Stimulated activated CD8-positive, alpha-beta memory T cell treated with anti-CD3 and anti-CD28 coated beads, Interleukin-12 subunit alpha, Interleukin-12 subunit beta, amount 100 ng/mL, for 24 hours (primary cell): ENCODE data around the gene MRAP.

Experiments
- DNase-seq: peaks from one replicate; pipeline ENCODE4 v3.0.0-alpha.2; 2020; ENCODE audit errors: extremely low read depth

Gene MRAP

GRCh38 chr21:32322676-32323075 lies 24.0 kb downstream of the MRAP start:
- no peak for DNase-seq

DNA sequence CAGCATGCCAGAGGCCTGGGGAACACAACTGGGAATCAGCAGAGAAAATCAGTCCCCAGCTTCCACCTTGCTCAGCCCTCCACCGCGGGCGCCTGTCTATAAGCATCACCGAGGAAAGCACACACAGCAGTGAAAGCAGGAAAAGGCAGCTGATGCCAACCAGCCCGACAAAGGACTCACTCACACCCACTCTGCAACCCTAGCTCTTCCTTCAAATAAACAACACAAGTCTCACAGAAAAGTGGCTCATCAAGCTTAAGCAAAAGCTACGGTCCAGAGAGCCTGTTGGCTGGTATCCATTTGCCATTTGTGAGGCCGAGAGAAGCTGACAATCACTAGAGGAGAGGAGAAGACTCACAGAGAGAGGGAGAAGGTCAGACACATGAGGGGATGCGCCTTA lies 27.1 kb downstream of the MRAP start:
- no peak for DNase-seq

GRCh38 chr21:32328595-32328994 lies 29.9 kb downstream of the MRAP start:
- no peak for DNase-seq

DNA sequence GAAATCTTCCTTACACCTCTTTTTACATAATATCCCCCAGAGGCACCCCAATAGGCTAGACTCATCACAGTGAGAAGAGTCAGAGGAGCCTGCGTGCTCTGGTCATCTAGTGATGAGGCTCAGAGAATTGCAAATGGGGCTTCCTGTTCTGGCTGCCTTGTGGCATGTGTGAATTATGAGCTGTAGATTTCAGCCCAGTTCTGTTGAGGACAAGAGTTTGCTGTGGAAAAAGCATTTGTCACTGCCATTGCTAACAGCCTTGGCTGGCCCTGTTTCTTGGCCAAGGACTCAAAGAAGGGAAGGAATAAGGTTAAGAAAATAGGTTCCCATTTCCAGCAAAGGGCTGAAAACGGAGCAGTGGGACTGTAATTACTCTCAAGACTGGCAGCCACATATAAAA lies 30.7 kb downstream of the MRAP start:
- no peak for DNase-seq

DNA sequence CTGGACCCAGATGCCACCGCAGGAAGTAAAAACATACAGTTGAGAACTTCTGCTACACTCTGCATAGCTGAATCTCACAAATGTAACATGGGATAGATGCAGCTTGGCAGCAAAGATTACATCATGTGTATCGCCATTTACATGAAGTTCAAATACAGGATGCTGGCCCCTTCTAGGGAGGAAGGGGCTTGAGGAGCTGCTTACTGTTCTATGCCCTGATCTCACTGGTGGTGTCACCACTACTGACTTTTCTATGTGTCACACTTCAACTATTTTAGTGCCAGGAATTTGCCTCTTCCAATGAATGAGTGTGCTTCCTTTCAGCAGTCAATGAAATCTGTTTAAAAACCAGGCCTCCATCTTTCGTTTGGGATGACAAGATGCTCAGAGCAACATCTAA lies 31.1 kb downstream of the MRAP start:
- DNase-seq = no peak

DNA sequence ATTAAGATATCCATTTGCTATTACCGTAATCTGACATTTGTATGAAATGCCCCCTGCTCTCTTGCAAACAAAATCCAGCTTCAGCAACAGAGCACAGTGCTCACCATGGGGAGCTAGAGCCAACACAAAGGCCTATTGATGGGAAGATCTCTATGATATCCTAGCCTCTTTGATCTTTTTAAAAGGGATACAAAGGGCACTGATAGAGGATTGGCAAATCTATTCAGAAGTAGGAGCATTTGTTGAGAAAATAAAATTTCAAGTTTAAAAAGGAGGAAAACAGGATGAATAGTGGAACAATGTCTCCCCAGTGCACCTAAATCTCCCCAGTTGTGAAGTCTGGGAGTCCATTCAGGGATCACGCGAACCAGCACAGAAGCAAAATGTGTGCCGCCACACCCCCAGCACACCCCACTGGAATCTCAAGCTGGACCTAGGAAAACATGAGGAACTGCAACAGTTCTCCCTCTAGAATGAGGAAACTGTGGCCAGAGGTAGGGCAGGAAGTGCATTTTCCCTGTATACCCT lies 32.2 kb downstream of the MRAP start:
- DNase-seq = no peak

DNA sequence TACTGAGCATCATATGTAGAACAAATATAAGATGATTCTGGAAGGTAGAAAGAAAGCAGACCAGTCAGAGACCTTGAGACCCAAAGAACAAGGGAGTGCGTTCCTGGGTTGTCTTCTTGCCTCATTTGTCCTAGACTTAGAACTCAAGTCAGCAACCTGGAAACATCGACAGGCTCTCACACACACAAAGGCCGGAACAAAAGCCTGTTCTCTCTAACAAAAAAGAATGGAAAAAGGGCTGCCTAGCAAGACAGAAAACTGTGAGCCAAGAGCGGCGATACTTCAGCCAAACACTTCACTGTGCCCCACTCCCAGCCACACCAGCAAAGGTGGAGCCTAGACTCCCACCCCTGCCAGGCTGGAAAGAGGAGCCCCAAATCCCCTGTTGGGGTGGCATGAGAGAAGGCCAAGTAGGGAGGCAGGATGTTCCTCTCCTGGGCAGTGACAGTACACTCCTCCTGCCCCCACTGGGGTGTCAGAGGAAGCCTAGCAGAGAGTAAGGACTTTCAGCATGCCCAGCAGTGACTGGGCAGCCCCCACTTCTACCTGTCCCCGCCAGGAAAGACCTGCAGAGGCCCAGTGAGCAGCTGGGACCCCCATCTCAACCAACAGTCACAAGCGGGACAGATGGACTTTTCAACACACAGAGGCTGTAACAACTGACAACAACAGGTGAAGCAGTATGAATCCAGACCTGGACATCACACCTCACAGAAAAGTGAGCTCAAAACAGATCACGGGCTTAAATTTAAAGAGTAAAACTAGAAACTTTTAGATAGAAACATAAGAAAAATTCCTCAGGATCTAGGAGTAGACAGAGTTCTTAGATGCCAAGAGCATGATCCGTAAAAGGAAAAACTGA lies 33.0 kb downstream of the MRAP start:
- no peak for DNase-seq

- no peak for DNase-seq
These were observed 33.9 kb downstream of the MRAP start for GRCh38 chr21:32332463-32332951.

DNA sequence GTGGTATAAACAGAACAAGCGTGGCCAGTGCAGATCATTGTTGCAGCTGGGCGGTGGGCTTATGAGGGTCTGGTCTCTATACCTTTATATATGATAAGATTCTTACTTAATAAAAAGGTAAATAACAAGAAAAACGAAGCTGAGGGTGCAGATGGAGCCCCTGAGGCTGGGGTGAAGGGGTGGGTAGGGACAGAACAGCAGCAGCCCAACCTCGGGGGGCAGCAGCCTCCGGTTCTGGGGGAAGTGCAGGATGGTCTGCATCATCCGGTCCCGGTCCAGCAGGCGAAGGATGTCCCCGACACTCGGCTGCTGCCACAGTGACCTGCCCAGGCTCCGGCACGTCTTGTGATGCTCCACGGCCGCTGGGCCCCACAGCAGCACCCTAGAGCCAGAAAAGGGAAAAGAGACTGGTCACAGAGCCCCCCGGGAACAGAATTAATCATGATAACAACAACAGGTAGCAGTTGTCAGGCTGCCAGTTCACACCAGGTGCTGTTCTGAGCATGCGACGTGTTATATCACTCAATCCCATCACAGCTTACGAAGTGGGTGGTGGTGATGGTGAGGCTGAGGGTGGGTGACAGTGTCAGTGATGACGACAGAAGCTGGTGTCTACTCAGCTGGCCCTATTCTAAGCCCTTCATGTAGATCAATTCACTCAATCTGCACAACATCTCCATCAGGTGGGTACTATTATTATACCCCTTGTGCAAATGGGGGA lies 35.5 kb downstream of the MRAP start:
- DNase-seq = no peak

- no peak for DNase-seq
These were observed 36.4 kb downstream of the MRAP start for GRCh38 chr21:32334980-32335531.

DNA sequence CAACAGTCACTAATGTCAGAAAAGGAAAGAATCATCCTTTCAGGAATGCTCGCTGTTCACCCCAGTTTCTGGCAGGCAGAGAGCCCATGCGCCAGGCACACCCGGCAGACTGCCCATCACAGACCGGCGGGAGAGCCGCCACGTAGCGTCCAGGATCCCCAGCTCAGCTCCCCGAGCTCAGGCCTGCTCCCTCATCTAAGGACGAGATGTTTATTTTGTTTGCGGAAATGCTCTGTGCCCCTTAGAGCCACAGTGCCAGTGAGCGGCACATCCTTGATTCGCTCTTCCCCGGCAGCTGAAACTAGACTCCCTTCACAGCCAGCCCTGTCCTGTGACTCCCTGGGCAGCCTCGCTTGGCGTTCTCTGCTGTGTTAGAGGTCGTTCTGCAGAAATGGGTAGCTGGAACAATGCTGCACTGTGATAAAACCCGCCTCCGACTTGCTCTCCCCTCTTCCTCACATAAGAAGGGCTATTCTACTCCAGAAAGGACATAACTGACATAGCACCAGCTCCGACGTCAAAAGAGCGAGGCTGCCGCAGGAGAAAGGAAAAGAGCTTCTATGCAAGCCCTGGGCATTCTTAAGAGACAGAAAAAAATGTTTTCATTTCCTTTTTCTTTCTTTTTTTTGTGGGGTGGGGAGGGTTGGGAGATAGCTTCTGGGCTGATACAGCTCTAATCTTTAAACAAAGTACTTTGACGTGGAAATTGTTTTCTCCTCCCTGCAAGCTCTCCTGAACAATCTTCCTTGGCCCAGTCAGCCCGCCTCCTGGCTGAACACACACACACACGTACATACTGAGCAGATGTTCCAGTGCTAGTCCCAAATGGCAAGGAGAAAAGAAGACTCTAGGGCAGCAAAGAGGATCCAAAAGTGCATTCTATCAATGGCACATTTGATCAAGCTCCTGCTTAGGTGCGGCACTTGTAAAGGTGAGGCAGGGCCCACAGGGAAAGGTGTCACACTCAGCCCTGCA lies 37.2 kb downstream of the MRAP start:
- no peak for DNase-seq

- no peak for DNase-seq
These were observed 38.1 kb downstream of the MRAP start for GRCh38 chr21:32336711-32337110.

DNA sequence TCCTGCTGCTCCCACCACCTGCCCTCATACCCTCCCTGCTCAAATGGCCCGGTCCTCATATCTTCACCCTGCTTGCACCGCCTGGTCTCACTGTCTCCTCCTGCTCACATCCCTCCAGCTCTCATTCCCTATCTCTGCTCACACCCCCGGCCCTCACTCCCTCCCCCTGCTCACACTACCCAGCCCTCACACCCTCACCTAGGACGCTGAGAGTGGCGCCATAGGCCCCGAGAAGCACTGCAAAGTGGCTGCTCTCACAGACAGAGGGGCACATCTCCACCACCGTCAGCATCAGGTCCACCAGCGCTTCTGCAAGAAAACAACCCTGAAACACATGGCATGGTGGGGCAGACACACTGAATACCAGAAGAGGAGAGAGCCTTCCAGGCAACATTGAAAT lies 38.6 kb downstream of the MRAP start:
- no peak for DNase-seq

DNA sequence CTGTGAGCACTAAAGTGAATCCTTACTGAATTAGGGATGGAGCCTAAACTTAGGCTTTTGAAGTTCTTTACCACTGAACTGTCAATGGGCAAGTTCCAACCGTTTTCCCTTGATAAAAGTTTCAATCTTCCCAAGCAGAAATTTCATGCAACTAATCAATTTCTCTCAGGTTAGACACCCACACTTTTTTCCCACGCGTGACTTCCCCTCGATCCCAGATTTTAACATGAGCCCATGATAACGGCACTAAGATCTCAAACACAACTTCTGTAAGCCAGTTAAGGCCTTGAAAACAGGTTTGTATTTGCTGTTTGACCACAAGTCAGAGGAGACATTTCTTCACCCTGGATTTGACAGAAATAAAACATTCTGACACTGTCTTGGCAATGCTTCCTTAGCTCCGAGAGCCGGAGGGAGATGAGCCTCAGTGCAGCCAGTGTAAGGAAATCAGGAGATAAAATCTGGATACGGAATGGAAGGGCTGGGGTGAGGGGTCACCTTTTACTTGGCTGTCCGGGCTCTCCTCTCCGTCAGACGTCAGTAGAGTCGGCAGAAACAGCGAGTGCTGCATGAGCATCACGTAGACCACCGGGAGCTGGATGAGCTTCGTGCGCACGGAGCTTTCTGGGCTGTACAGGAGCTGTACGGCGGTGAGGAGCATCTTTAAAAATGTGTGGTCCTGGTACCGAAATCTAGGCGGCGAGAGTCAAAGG lies 39.7 kb downstream of the MRAP start:
- DNase-seq = no peak

DNA sequence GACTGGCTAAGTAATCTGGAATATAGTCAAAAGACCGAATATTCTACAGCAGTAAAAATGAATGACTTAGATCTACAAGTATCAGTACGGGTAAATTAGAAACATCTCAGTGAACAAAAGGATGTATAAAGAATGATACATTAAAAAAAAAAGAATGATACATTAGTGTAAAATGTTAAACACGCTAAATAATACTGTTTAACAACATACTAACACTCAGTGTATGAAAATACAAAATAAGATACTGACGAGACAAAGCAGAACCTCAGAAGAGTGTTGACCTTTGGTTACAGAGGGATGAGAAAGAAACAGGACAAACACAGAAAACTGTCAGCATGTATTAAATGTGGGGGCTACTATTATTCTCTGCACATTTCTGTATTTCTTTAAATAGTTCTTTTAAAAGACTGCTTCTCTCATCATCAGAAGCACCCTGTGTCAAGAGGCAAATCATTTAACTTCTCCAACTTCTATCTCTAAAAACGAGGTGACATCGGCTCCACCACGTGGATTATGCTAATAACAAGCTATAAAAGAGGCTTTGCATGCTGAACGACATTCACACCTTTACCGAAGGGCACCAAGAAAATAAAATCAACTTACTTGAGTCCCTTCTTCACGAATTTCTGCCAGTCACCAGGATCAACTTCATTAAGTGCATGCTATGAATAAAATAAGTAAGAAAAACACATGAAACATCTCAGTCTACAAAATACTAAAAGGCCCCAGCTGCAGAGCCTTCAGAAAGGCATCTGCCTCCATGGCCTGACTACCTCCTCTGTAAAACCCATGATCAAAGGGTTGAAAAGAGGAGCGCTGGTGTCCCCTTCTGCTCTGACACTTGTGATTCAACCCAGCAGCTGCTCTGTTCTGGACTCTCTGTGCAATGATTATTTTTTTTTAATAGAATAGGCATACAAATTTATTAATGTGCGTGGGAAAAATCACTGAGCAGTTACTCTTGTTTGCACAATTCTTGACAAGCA lies 42.5 kb downstream of the MRAP start:
- no peak for DNase-seq

DNA sequence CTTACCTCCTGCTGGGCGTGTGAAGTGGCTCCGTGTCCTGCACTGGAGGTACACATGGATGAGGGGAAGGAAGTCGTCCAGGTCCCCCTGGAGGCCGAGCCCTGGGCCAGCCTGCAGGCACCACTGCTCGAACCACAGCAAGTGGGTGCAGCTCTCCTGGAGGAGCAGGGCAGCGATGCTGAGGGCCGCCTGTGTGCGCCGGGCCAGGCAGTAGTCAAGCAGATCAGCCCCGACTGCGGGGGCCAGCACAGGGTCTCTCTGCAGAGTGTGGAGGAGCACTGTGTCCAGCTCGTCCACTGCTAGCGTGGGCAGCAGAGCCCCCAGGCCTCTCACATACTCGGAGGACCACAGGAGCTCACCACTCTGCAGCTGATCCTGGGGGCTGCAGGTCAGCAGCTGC lies 48.3 kb downstream of the MRAP start:
- DNase-seq = no peak

DNA sequence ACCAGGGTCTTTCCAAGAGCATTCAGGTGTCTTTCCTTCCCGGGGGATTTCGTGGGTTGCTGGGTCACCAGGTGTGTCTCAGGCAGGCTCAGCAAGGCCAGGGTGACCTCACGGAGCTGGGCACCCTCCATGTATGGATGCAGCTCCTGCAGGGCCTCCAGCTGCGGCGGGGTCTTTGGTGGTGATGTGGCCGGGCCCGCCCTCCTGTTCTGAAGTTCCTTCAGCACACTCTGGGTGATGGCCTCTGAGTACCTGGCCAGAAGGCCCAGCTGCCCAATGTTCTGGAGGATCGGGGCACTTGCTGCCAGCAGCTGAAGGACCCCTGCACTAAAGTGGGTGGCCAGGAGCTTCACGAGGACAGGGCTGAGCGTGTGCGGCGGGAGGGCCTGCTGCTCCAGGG lies 48.7 kb downstream of the MRAP start:
- no peak for DNase-seq

GRCh38 chr21:32347977-32348376 lies 49.3 kb downstream of the MRAP start:
- no peak for DNase-seq

DNA sequence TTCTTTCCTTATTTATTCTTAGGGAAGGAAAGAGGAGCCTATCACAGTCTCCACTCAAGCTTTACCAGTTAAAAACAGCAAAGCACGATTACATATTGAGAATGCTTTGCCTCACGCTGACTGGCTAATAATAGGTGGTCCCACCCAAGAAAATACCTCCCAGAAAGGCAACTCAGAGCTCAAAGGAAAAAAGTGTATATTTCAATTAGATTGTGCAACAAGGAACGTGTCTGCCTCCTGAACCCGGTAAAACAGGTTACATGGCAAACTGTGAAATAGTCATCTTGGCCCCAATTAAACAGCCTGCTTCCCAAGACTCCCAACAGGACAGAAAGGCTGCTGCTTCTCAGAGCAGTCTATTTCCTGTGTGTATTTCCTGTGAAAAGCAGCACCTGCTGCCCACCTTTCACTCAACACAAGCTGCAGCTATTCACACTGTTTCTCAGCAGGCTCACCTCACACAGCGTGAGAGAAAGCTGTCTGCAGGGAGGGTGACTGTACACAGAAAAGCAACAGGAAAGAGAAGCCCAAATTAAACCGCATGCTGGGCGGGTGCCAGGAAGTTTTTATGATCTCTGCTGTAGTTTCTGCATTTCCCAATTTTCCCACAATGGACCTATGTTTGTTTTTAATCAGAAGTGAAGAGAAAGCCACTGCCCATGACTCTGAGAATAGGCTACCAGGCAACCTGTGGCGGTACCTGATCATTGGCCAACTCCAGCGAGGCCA lies 50.1 kb downstream of the MRAP start:
- no peak for DNase-seq
